Effector memory CD4-positive, alpha-beta T cell (primary cell): ENCODE measurements around the gene SRSF8.

Experiments
- DNase-seq, 3 donors: peaks; one replicate each; pipeline ENCODE4 v3.0.0-alpha.2; 2020
- H3K27ac ChIP-seq: 2 replicates; pipeline ENCODE4 v1.7.0; 2013; ENCODE audit warnings: mild to moderate bottlenecking, low read length, moderate library complexity; ENCODE audit not compliant: insufficient read depth, poor library complexity, severe bottlenecking
- H3K27me3 ChIP-seq: replicated peaks from 2 replicates; pipeline ENCODE4 v1.7.0; 2013; ENCODE audit warnings: mild to moderate bottlenecking, low read length; ENCODE audit not compliant: insufficient read depth, control insufficient read depth, poor library complexity, severe bottlenecking
- H3K36me3 ChIP-seq: 2 replicates; pipeline ENCODE4 v1.7.0; 2013; ENCODE audit warnings: mild to moderate bottlenecking, low read length, moderate library complexity; ENCODE audit not compliant: control insufficient read depth, insufficient read depth
- H3K4me1 ChIP-seq: 2 replicates; pipeline ENCODE4 v1.7.0; 2013; ENCODE audit warnings: low read length, mild to moderate bottlenecking; ENCODE audit not compliant: control insufficient read depth, insufficient read depth, poor library complexity, severe bottlenecking
- H3K4me3 ChIP-seq: 2 replicates; pipeline ENCODE4 v1.7.0; 2013; ENCODE audit warnings: low read length, low read depth, mild to moderate bottlenecking; ENCODE audit not compliant: insufficient read depth, poor library complexity, severe bottlenecking
- H3K9me3 ChIP-seq: 2 replicates; pipeline ENCODE4 v1.7.0; 2013; ENCODE audit warnings: mild to moderate bottlenecking, low read length, moderate library complexity; ENCODE audit not compliant: control insufficient read depth

Gene SRSF8

DNA sequence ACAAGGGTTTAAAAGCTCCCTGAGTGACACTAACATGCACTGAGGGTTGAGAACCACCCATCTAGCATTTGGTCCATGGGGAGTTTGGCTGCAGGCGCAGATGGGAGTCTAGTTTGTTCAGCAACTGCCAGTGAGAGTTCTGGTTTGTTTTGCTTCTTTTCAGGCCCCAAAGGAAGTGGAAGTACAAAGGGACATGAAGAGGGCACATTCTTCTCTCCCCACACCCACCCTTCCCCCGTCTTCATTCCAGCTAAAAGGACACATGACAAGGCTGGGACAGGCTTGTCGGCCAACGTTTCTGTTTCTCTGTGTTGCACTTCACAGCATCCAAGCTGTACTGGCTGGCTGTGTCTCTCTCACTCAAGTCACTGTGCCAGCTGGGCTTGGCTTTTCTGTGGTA is 14.7 kb downstream of the SRSF8 start:
- Histone ChIP-seq H3K27ac (no peak overlapping the region), H3K27me3 (no peaks in the 10 kb centered on the region), H3K36me3 (no peaks in the 10 kb centered on the region), H3K4me1 (no peaks in the 10 kb centered on the region), H3K9me3 (no peaks in the 10 kb centered on the region), H3K4me3 (no peak overlapping the region)
- no peak for DNase-seq

DNA sequence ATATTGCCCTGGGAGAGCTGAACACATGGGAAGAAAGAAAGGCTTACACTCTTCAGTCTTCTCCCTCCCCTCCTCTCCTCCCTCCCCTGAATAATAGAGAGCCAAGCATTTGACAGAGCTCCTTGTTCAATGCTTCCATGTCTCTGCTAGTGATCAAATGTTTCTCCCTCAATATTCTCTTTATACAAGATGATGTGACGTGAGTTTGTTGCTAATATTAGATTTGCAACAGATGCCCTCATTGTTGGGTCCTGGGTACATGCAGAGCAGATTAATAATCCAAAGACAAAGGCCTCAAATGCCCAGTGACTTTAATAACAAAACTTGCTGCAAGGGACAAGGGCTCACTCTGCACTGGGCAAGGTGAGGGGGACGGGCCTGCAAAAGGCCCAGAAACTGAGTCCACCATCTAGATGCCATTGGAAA is 15.9 kb downstream of the SRSF8 start:
- Histone ChIP-seq H3K36me3 (no peaks in the 10 kb centered on the region), H3K4me3 (no peak overlapping the region), H3K4me1 (no peaks in the 10 kb centered on the region), H3K9me3 (no peaks in the 10 kb centered on the region), H3K27me3 (no peaks in the 10 kb centered on the region), H3K27ac (no peak overlapping the region)
- DNase-seq = no peak

GRCh38 chr11:95084509-95084908 is 17.8 kb downstream of the SRSF8 start:
- H3K27ac ChIP-seq = no peak overlapping the region

GRCh38 chr11:95085117-95085816 is 18.5 kb downstream of the SRSF8 start:
- Histone ChIP-seq H3K36me3 (no peaks in the 10 kb centered on the region), H3K9me3 (no peaks in the 10 kb centered on the region), H3K4me3 (no peak overlapping the region), H3K4me1 (peaks cover 9% of the 10 kb centered on the region), H3K27ac (no peak overlapping the region), H3K27me3 (no peaks in the 10 kb centered on the region)
- no peak for DNase-seq

More at GRCh38 chr11:95084509-95084908, 17.8 kb downstream of the SRSF8 start:
- Histone ChIP-seq H3K27me3 (no peaks in the 10 kb centered on the region), H3K9me3 (no peaks in the 10 kb centered on the region), H3K4me1 (peaks cover 9% of the 10 kb centered on the region), H3K36me3 (no peaks in the 10 kb centered on the region), H3K4me3 (no peak overlapping the region)
- DNase-seq = no peak

GRCh38 chr11:95086151-95086550 is 19.4 kb downstream of the SRSF8 start:
- Histone ChIP-seq H3K4me1 (peaks cover 12% of the 10 kb centered on the region), H3K27me3 (no peaks in the 10 kb centered on the region)

DNA sequence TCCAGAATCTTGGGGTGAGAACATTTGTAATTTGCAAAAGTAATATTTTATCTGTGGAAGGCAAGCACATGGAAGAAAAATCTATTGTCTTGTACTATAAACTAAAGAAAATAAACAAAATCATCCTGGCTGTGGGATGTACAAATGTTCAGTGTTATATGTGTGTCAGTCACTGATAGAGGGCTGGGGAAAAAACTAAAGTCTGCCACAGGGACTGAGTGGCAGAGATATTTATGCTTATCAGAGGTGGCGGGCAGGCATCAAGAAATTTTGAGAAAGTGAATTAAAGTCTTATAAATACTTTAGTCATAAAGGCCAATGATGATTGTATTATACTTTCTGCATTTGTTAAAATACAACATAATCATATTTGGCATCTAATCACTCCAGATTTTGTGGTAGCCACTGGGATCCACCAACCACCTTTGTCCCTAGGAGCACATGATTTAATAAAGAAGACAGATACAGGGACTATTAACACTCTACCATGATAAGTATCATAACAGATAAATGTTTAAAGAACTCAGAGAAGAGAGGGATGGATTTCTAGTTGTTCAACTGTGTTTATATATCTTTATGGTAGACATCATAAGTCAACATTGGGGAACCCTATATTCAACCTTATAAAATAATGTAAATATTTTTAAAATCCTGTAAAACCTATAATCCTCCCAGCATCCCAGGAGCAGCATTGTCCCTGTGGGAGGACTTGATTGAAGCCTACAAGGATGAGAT is 20.3 kb downstream of the SRSF8 start:
- Histone ChIP-seq H3K4me3 (no peak overlapping the region), H3K27me3 (no peaks in the 10 kb centered on the region), H3K9me3 (no peaks in the 10 kb centered on the region), H3K36me3 (no peaks in the 10 kb centered on the region), H3K27ac (no peak overlapping the region), H3K4me1 (peaks cover 12% of the 10 kb centered on the region)
- no peak for DNase-seq

More at GRCh38 chr11:95086151-95086550, 19.4 kb downstream of the SRSF8 start:
- H3K27ac ChIP-seq = no peak overlapping the region
- DNase-seq = no peak
- H3K4me3 ChIP-seq = no peak overlapping the region
- H3K9me3 ChIP-seq = no peaks in the 10 kb centered on the region
- no peaks in the 10 kb centered on the region for H3K36me3 ChIP-seq

GRCh38 chr11:95088946-95089619 is 22.4 kb downstream of the SRSF8 start:
- Histone ChIP-seq H3K4me1 (peaks cover 12% of the 10 kb centered on the region), H3K27me3 (no peaks in the 10 kb centered on the region), H3K4me3 (peak overlapping the region; percentile 76), H3K27ac (peak overlapping the region; percentile 77), H3K36me3 (no peaks in the 10 kb centered on the region), H3K9me3 (no peaks in the 10 kb centered on the region)
- peak in 1 of 3 donors; percentile 8 for DNase-seq

- Histone ChIP-seq H3K9me3 (no peaks in the 10 kb centered on the region), H3K4me3 (peak within 1 kb of the TSS; percentile 83), H3K27me3 (no peaks in the 10 kb centered on the region), H3K27ac (peak within 1 kb of the TSS; percentile 77), H3K36me3 (no peaks in the 10 kb centered on the region), H3K4me1 (peaks cover 12% of the 10 kb centered on the region)
- DNase-seq = peak; percentile 65 to 76 (median 74)
Measured at GRCh38 chr11:95089620-95090542, 23.2 kb downstream of the SRSF8 start, which contains the start of gene ENDOD1. Gene ENDOD1 (plus strand): TSS chr11:95089846. CDS start chr11:95089928, 82 bp downstream.

GRCh38 chr11:95091663-95092180 is 25.0 kb downstream of the SRSF8 start:
- Histone ChIP-seq H3K36me3 (no peaks in the 10 kb centered on the region), H3K27me3 (no peaks in the 10 kb centered on the region), H3K4me3 (no peak overlapping the region), H3K4me1 (peaks cover 12% of the 10 kb centered on the region), H3K27ac (no peak overlapping the region), H3K9me3 (no peaks in the 10 kb centered on the region)
- DNase-seq = no peak
